Hypothalamus (tissue), 51 donors: ENCODE measurements around the gene SERPINH1.
A peak's percentile ranks its signal among the peaks of the same experiment; 100 is the strongest.

Experiments
- DNase-seq, 51 donors: peaks; one replicate each; lab custom pipeline; 2025; lab: John Stamatoyannopoulos, UW

The SERPINH1 gene

GRCh38 chr11:75532200-75533048 is 29.6 kb upstream of the SERPINH1 start:
- peak in 41 of 51 donors; percentile 7 to 79 (median 34) for DNase-seq

- no peak for DNase-seq
Observed at GRCh38 chr11:75533896-75534258, 28.2 kb upstream of the SERPINH1 start.

GRCh38 chr11:75534259-75535069 is 27.6 kb upstream of the SERPINH1 start:
- no peak for DNase-seq

DNA sequence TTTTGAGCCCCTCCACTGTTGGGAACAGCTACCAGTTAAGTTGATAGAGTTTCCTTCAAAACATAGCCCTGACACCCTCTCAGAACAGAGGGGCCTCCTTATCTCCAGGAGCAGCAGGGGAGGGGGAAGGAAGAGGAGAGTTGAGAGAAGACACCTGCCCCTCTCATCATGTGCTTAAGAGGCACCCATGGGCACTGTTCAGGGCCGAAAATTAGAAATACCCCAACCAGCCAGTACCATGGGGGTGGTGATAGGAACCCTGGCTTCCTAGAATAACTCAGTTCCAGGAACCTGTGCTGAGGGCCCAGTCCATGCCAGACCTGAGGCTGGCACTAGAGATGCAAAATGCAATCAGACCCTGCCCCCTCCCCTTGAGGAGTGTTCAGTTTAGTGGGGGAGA is 27.0 kb upstream of the SERPINH1 start:
- DNase-seq, result no peak

GRCh38 chr11:75536786-75537641 is 25.0 kb upstream of the SERPINH1 start:
- DNase-seq, result no peak

GRCh38 chr11:75537740-75538139 is 24.3 kb upstream of the SERPINH1 start:
- no peak for DNase-seq

DNA sequence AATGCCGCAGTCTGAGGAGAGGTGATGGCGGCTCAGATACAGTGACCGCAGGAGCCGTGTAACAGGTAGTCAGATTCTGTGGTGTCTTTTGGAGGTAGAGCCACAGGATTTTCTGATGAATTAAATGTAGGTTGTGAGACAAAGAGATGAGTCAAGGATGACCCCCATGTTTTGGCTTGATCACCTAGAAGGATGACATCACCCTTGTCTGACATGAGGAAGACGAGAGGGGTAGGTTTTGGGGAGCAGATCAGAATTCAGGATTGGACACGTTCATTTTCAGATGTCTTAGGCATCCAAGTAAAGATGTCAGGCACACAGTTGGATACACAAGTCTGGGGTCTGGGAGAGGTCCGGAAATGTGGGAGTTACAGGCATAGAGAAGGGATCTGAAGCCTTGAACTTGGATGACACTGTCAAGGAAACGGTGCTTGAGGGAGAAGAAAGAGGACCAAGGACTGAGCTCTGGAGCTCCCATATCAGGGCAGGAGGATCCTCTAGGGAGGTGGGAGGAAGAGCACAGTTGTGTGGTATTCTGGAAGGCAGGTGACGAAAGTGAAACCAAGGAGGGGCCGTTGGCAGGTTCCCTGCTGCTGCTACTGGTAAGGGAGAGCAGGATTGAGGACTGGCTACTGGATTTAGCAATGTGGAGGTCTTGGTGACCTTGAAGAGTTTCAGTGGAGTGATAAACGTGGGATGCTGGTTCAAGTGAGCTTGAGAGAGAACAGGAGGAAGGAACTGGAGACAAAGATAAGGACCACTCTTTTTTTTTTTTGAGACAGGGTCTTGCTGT is 23.7 kb upstream of the SERPINH1 start:
- DNase-seq, result no peak

GRCh38 chr11:75539459-75540334 is 22.4 kb upstream of the SERPINH1 start:
- DNase-seq, result no peak

GRCh38 chr11:75541193-75542087 is 20.6 kb upstream of the SERPINH1 start:
- no peak for DNase-seq

DNA sequence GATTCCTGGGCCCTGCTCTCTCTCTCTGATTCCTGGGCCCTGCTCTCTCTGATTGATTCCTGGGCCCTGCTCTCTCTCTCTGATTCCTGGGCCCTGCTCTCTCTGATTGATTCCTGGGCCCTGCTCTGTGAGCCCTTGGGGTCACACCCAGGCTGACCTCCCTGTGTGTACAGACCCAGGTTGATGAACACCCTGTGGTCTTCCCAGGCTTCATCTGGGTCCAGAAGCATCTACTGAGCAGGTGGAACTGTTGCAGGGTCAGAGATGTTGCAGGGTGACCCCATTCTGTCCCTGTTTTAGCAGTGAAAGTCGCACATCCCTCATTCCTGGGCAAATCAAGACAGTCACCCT is 20.0 kb upstream of the SERPINH1 start:
- DNase-seq, result no peak

DNA sequence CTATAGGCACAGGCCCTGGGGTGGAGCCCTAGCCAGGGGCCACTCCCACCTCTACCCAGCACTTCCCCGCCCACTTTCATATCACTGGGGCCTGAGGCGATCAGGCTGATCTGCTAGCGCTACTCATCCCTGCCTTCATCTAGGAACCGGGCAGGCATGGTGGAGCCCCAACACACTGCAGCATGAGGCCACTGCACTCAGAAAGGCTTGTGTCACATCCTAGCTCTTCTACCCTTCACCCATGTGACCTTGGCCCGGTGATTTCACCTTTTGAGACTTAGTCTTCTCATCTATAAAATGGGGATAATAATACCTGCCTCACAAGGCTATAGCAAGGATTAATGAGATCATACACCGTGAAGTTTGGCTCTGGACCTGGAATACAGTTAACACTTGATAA is 18.2 kb upstream of the SERPINH1 start:
- DNase-seq, result no peak

DNA sequence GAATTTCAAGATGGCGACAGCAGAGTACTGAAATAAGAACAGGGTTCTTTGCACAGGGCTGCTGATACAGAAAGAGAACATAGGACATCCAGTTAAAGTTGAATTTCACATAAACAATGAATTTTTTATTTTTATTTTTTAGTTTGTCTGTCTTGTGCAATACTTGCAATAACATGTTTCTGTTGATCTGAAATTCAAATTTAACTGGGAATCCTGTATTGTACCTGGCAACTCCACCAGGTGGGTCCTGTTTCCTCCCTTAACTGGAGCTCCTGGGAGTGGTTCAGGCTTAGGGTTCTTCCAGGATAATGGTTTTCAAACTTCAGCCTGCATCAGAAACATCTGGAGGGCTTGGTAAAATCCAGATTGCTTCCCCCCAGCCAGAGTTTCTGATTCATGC is 14.9 kb upstream of the SERPINH1 start:
- DNase-seq, result no peak

DNA sequence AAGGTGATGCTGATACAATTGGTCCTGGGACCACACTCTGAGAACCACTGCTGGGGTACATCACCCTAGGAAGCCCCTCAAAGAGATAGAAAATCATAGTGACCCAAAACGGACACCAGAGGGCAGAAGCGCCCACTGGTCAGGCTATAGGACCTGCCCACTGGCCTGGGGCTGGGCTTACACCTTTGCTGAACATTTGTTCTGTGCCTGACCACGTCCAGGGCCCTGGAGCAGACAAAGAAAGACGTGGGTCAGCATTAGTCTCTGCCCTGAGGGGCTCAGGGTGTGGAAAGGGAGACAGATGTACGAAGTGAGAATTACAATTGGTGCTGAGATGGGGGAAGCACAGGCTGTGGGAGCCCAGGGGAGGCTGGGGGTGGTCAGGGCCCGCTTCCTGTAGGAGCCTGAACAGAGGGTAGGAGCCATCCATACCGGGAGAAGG is 14.4 kb upstream of the SERPINH1 start:
- peak in 40 of 51 donors; percentile 3 to 72 (median 31) for DNase-seq

DNA sequence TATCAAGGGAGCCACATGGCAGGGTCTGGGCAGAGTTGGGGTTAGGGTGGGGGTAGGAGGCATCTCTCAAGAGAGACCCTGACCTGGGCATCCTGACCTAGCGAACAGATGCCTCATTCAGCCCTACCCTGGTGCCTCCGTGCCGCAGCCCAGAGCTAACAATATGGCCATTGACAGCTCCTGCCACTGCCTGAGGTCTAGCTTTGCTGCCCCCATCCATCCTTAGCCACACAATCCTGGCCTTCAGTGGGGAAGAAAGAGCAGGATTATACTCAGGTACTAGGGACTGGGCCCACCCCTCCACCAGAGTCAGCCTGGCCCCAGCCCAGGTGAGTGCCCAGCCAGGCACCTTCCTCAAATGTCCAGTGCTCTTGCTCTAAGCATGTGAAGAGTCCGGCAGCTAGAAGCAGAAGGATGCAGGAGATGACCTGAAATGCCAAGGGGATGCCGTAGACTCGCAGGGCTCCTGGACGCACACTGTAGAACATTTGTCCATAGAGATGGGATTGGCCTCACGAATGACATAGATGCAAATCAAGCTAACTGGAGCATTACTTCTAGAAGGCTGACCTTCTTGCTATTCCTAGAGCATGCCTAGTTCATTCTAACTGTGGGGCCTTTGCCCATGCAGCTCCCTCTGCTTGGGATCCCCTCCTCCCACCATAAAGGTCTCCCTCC is 13.3 kb upstream of the SERPINH1 start:
- DNase-seq, result no peak

DNA sequence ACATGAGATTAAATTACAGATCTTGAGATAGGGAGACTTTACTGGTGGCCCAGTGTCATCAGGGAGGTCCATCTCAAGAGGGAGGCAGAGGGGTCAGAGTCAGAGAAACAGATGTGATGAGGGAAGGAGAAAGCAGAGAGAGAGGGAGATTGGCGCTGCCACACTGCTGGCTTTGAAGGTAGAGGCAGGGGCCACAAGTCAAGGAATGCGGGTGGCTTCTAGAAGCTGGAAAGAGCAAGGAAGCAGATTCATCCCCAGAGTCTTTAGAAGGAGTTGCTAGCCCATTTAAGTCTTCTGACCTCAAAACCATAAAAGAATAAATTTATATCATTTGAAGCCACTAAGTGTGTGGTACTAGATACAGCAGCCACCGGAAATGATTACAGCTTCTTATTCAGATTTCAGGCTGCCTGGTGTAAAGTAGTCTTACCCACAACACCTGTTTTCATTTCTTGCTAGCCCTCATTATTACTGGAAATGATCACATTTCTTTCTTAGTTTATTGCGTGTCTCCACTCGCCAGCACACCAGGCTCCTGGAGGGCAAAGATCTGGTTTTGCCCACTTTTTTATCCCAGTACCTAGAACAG is 12.6 kb upstream of the SERPINH1 start:
- DNase-seq, result no peak

DNA sequence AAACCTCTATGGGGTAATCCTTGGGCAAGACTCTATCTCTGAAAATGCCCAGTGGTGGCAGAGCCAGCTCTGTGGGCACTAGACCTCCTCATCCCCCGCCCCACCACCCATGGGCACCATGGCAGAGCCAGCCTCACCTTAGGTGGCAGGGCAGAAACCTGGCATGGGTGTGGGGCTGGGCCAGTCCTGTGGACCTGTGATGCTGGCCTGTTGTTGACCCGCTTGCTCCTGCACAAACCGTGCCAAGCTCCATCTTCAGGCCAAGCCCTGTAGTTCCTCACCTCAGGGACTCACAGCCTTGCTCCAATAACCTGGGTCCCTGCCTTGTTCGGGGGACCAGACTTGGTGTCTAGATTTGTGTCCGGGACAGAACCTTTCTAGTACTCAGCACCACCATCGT is 8.9 kb upstream of the SERPINH1 start:
- DNase-seq, result no peak

DNA sequence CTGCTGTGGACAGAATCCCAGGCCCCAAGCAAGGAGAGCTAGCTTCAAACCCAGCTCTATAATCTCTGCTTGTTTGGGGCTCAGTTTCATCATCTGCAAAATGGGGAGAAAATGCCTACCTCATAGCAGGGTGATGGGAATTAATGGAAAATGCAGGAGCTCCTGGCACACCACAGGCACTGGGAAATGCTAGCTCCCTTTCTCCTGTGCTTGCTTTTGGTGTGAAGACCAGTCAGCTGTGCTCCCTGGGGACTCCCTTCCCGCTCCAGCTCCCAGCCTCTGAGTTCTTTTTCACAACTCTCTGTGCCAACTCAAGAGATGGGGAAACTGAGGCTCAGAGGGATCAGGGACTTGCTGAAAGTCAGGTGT is 8.2 kb upstream of the SERPINH1 start:
- no peak for DNase-seq
